ENCODE measurements around the gene SOHLH2. TPM values are rescaled to one million over a fixed set of nuclear protein-coding genes. Genes with fewer than 3 reads are reported as not detected.

Gene SOHLH2, protein sequence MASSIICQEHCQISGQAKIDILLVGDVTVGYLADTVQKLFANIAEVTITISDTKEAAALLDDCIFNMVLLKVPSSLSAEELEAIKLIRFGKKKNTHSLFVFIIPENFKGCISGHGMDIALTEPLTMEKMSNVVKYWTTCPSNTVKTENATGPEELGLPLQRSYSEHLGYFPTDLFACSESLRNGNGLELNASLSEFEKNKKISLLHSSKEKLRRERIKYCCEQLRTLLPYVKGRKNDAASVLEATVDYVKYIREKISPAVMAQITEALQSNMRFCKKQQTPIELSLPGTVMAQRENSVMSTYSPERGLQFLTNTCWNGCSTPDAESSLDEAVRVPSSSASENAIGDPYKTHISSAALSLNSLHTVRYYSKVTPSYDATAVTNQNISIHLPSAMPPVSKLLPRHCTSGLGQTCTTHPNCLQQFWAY
- under 1 TPM in 3 of 4 donors, not detected in 1; 0.19 to 0.47 (median 0.27) TPM for total RNA-seq

DNA sequence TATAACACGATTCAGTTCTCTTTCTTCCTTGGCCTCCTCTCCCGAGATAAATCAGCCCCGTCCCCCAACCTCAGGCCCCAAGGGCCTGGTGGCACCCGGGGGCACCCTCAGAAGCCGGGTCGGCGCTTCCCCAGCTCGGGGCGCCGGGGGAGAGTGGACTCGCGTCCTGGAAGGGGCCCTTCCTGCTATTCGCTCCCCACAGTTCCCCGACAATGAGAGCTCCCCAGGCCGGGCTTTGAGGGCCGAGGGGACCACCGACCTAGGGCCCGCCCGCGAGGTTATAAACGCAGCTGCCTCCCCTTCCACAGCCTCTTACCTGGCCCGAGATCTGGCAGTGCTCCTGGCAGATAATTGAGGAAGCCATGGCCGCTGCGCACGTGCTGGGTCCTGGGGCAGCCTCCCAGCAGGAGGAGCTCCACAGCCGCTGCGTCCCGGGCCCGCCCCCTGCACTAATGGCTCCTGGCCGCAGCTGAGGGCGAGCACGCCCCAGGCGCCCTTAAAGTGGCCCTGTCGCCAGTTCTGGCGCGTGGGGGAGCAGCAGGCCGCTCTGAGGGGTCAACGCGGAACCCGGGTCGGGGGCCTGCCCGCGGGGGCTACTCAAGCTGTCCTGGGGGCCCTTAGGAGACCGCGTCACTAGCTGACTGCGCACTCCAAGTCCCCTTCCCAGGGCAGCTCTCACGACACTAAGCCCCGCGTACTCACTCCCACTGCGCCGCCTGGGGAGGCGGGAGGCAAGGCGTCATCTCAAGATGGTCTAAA, at the start of gene SOHLH2:
TSS of gene SOHLH2 (minus strand) at position 394 of the 759 bp plus-strand sequence. CDS start at position 364, 30 bp downstream.
- ATAC-seq = no peak
- Histone ChIP-seq H3K36me3 (no peaks in the 10 kb centered on the region), H3K4me3 (no peak within 1 kb of the TSS), H3K9me3 (no peaks in the 10 kb centered on the region), H3K4me1 (no peaks in the 10 kb centered on the region), H3K27ac (no peak within 1 kb of the TSS), H3K27me3 (no peaks in the 10 kb centered on the region)
- TF ChIP-seq POLR2AphosphoS5 (IDR thresholded peaks at IDR 0.05) (no peak), POLR2A (IDR thresholded peaks at IDR 0.05) (no peak), EP300 (IDR thresholded peaks at IDR 0.05) (no peak)
- TF ChIP-seq, protein P1, sequence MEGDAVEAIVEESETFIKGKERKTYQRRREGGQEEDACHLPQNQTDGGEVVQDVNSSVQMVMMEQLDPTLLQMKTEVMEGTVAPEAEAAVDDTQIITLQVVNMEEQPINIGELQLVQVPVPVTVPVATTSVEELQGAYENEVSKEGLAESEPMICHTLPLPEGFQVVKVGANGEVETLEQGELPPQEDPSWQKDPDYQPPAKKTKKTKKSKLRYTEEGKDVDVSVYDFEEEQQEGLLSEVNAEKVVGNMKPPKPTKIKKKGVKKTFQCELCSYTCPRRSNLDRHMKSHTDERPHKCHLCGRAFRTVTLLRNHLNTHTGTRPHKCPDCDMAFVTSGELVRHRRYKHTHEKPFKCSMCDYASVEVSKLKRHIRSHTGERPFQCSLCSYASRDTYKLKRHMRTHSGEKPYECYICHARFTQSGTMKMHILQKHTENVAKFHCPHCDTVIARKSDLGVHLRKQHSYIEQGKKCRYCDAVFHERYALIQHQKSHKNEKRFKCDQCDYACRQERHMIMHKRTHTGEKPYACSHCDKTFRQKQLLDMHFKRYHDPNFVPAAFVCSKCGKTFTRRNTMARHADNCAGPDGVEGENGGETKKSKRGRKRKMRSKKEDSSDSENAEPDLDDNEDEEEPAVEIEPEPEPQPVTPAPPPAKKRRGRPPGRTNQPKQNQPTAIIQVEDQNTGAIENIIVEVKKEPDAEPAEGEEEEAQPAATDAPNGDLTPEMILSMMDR (IDR thresholded peaks at IDR 0.05) = no peak
- WGBS, 2 donors (ENCODE audit: low coverage in 1 of 2) = 95 to 100% methylated on average over 4 to 16 of the region's 53 CpGs

DNA sequence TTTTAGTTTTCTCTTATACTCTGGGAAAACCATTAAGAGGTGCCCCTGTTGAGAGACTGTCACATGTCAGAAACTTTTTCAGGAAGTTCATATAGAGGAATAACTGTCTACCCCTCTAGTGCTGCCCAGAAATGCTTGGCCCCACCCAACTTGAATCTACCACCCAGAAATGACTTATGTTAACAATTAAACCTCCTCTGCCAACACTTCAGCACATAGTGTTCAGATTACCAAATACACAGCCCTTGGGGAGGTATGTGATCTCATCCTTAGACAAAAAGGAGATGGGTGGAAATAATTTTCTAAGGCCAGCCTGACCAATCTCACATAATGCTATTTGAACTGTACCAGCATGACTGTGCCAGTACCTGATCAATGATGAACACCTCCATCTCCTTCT, 47.6 kb upstream of the SOHLH2 start:
- ATAC-seq = peak; percentile 70

DNA sequence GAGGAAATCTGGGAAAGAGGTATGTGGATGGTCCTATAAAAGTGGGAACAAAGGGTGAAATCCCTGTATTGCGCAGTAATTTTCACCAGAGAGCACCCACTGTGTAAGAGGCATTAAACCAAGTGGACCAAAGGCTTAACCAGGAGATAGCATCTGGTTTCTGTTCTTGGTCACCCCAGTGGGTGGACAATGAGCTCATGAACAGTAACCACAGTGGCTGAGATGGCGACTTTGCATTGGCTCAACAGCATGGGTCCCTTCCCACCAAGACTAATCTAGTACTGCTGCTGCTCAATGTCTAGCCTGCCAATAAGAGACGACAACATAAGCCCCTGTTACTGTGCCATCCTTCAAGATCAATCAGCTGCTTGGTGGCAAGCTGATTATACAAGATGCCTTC, 46.7 kb upstream of the SOHLH2 start:
- 76 to 83% methylated on average over 3 of the region's 3 CpGs for WGBS, 2 donors (ENCODE audit: low coverage in 1 of 2)
- Histone ChIP-seq H3K27ac (no peak overlapping the region), H3K36me3 (no peaks in the 10 kb centered on the region), H3K9me3 (no peaks in the 10 kb centered on the region), H3K4me3 (no peak overlapping the region), H3K27me3 (no peaks in the 10 kb centered on the region), H3K4me1 (no peaks in the 10 kb centered on the region)
- ATAC-seq = no peak
- TF ChIP-seq EP300 (IDR thresholded peaks at IDR 0.05) (no peak), POLR2AphosphoS5 (IDR thresholded peaks at IDR 0.05) (no peak), POLR2A (IDR thresholded peaks at IDR 0.05) (no peak)
- TF ChIP-seq, protein P1 (IDR thresholded peaks at IDR 0.05) = no peak

More for the DNA sequence above, 47.6 kb upstream of the SOHLH2 start:
- H3K36me3 ChIP-seq = no peaks in the 10 kb centered on the region
- no peak overlapping the region for H3K27ac ChIP-seq
- no peaks in the 10 kb centered on the region for H3K9me3 ChIP-seq
- no peak overlapping the region for H3K4me3 ChIP-seq
- H3K27me3 ChIP-seq = no peaks in the 10 kb centered on the region
- no peaks in the 10 kb centered on the region for H3K4me1 ChIP-seq
- no peak for TF ChIP-seq POLR2A (IDR thresholded peaks at IDR 0.05)

DNA sequence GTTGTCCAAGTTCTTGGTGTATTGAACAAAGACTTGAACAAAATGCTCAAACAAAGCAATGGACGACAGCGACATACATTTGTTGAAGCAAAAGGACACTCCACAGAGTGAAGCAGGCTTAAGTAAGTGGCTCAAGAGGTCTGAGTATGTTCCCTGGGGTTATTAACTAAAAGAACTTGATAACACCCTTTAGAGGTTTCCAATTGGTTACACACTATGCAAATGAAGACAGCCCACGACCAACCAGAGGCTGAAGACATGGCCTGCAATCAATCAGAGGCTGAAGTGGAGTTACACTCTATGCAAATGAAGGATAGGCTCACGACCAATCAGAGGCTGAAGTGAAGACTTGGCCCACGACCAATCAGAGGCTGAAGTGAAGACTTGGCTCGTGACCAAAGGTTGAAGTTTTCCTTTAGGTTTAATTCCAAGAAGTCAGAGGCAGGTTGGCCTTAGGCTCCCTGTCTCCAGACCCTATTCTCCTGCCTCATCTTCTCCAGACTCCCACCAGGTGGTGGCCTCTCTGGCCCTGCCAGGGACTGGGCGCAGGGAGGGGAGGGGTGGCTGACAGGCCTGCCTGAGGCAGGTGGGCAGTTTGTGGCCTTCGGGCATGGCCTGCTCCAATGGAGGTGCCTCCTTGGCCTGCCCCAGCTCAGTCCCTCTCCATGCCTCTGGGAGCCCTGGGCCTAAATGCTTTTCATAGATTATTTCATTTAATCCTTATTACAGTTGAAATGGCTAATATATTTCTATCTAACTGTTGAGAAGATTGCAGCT, 45.2 kb upstream of the SOHLH2 start:
- no peak for ATAC-seq
- H3K9me3 ChIP-seq = no peaks in the 10 kb centered on the region
- no peaks in the 10 kb centered on the region for H3K27me3 ChIP-seq
- 87 to 90% methylated on average over 4 to 8 of the region's 8 CpGs for WGBS, 2 donors (ENCODE audit: low coverage in 1 of 2)
- no peak overlapping the region for H3K27ac ChIP-seq
- TF ChIP-seq POLR2AphosphoS5 (IDR thresholded peaks at IDR 0.05) (no peak), EP300 (IDR thresholded peaks at IDR 0.05) (no peak), POLR2A (IDR thresholded peaks at IDR 0.05) (no peak)
- TF ChIP-seq, protein P1 (IDR thresholded peaks at IDR 0.05) = no peak
- no peaks in the 10 kb centered on the region for H3K36me3 ChIP-seq
- H3K4me3 ChIP-seq = no peak overlapping the region
- no peaks in the 10 kb centered on the region for H3K4me1 ChIP-seq

DNA sequence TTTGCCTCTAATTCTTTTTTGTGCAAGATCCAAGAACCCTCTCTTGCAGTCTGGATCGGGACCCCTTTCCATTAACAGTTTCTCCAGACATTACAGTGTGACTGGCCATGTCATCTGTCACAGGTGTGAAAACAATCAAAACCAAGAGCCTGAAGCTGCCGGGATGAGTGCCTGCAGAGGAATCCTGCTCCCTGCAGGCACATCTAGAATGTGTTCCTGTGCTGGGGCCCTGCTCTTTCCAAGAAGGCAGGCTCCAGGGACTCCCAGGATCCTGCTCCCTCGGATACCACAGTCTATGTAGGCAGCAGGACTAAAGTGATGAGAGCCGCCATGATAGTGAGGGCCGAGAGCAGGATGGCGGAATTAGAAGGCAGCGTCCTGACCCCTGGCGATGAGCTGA, 44.5 kb upstream of the SOHLH2 start:
- Histone ChIP-seq H3K9me3 (no peaks in the 10 kb centered on the region), H3K36me3 (no peaks in the 10 kb centered on the region), H3K4me1 (no peaks in the 10 kb centered on the region), H3K27ac (no peak overlapping the region), H3K4me3 (no peak overlapping the region), H3K27me3 (no peaks in the 10 kb centered on the region)
- WGBS, 2 donors (ENCODE audit: low coverage in 1 of 2) = 100% methylated on average over 1 to 3 of the region's 8 CpGs
- TF ChIP-seq POLR2A (IDR thresholded peaks at IDR 0.05) (no peak), EP300 (IDR thresholded peaks at IDR 0.05) (no peak), POLR2AphosphoS5 (IDR thresholded peaks at IDR 0.05) (no peak)
- TF ChIP-seq, protein P1 (IDR thresholded peaks at IDR 0.05) = no peak
- no peak for ATAC-seq

Data from gastroesophageal sphincter (tissue), 4 donors.